NCI-H774 (cell line): ENCODE results near the gene SCFD2.
"Not testable (repeated sequence)": the region's sequence is repeated elsewhere in the genome, so short reads cannot be mapped to it uniquely, and the experiment has no call there.

ENCODE experiments used
- DNase-seq: peaks from one replicate; lab custom pipeline; 2025; lab: John Stamatoyannopoulos, UW

SCFD2 gene

GRCh38 chr4:53238352-53238751 lies 127.5 kb downstream of the SCFD2 start:
- DNase-seq: not testable (repeated sequence)

GRCh38 chr4:53237811-53238210 lies 128.1 kb downstream of the SCFD2 start:
- not testable (repeated sequence) for DNase-seq

GRCh38 chr4:53236624-53237023 lies 129.2 kb downstream of the SCFD2 start:
- not testable (repeated sequence) for DNase-seq

GRCh38 chr4:53235547-53235946 lies 130.3 kb downstream of the SCFD2 start:
- DNase-seq: no peak

- no peak for DNase-seq
Measured at GRCh38 chr4:53234669-53235068, 131.2 kb downstream of the SCFD2 start.

GRCh38 chr4:53234111-53234510 lies 131.8 kb downstream of the SCFD2 start:
- no peak for DNase-seq

GRCh38 chr4:53233114-53233795 lies 132.6 kb downstream of the SCFD2 start:
- no peak for DNase-seq

- DNase-seq: no peak
Measured at GRCh38 chr4:53232371-53232770, 133.5 kb downstream of the SCFD2 start.

GRCh38 chr4:53228036-53228435 lies 137.8 kb downstream of the SCFD2 start:
- no peak for DNase-seq

- no peak for DNase-seq
Measured at GRCh38 chr4:53227451-53227850, 138.4 kb downstream of the SCFD2 start.

- no peak for DNase-seq
Measured at GRCh38 chr4:53221832-53222480, 143.9 kb downstream of the SCFD2 start.

- DNase-seq: not testable (repeated sequence)
Measured at GRCh38 chr4:53219148-53219547, 146.7 kb downstream of the SCFD2 start.

GRCh38 chr4:53208753-53209152 lies 157.1 kb downstream of the SCFD2 start:
- DNase-seq: no peak

- DNase-seq: no peak
Measured at GRCh38 chr4:53205970-53206369, 159.9 kb downstream of the SCFD2 start.

GRCh38 chr4:53199356-53199755 lies 166.5 kb downstream of the SCFD2 start:
- DNase-seq: no peak

GRCh38 chr4:53197772-53198142 lies 168.1 kb downstream of the SCFD2 start:
- no peak for DNase-seq

- peak; percentile 47 for DNase-seq
Measured at GRCh38 chr4:53196882-53197771, 168.7 kb downstream of the SCFD2 start.

GRCh38 chr4:53195815-53196661 lies 169.8 kb downstream of the SCFD2 start:
- DNase-seq: no peak

GRCh38 chr4:53194727-53195126 lies 171.1 kb downstream of the SCFD2 start:
- no peak for DNase-seq

GRCh38 chr4:53193111-53193510 lies 172.8 kb downstream of the SCFD2 start:
- DNase-seq: no peak

- DNase-seq: no peak
Measured at GRCh38 chr4:53192496-53192895, 173.4 kb downstream of the SCFD2 start.

- no peak for DNase-seq
Measured at GRCh38 chr4:53191997-53192396, 173.9 kb downstream of the SCFD2 start.
